GM18873 (cell line): ENCODE measurements around the gene SPRY2.
A peak's percentile ranks its signal among the peaks of the same experiment; 100 is the strongest.

ENCODE experiments used
- ATAC-seq: cut with Tn5 transposase; IDR thresholded peaks from one replicate; pipeline ENCODE4 v1.9.1; 2021; ENCODE audit warnings: mild to moderate bottlenecking, moderate library complexity, moderate number of reproducible peaks; ENCODE audit not compliant: unreplicated experiment, low FRiP score

The SPRY2 gene

GRCh38 chr13:80341101-80341755, at the start of gene SPRY2:
Gene SPRY2, minus strand, starts transcription at chr13:80341126. Its CDS starts 3,421 bp downstream, at chr13:80337705.
- peak; percentile 72 for ATAC-seq

GRCh38 chr13:80390338-80390737, 49.4 kb upstream of the SPRY2 start:
- no peak for ATAC-seq

GRCh38 chr13:80389073-80390038, 48.4 kb upstream of the SPRY2 start:
- no peak for ATAC-seq

GRCh38 chr13:80388506-80388905, 47.6 kb upstream of the SPRY2 start:
- no peak for ATAC-seq

- ATAC-seq, result no peak
Measured at GRCh38 chr13:80386592-80386991, 45.7 kb upstream of the SPRY2 start.

GRCh38 chr13:80386002-80386401, 45.1 kb upstream of the SPRY2 start:
- ATAC-seq, result no peak

- ATAC-seq, result no peak
Measured at GRCh38 chr13:80382576-80382975, 41.6 kb upstream of the SPRY2 start.

GRCh38 chr13:80379245-80379644, 38.3 kb upstream of the SPRY2 start:
- no peak for ATAC-seq

GRCh38 chr13:80376554-80376953, 35.6 kb upstream of the SPRY2 start:
- no peak for ATAC-seq

GRCh38 chr13:80374901-80375300, 34.0 kb upstream of the SPRY2 start:
- no peak for ATAC-seq

GRCh38 chr13:80374444-80374843, 33.5 kb upstream of the SPRY2 start:
- no peak for ATAC-seq

GRCh38 chr13:80371840-80372509, 31.0 kb upstream of the SPRY2 start:
- ATAC-seq, result no peak

GRCh38 chr13:80367473-80367872, 26.5 kb upstream of the SPRY2 start:
- ATAC-seq, result no peak

- ATAC-seq, result no peak
Measured at GRCh38 chr13:80363890-80364503, 23.1 kb upstream of the SPRY2 start.

- no peak for ATAC-seq
Measured at GRCh38 chr13:80362481-80362880, 21.6 kb upstream of the SPRY2 start.

GRCh38 chr13:80361883-80362327, 21.0 kb upstream of the SPRY2 start:
- peak; percentile 49 for ATAC-seq

- ATAC-seq, result no peak
Measured at GRCh38 chr13:80361298-80361697, 20.4 kb upstream of the SPRY2 start.

GRCh38 chr13:80360453-80360800, 19.5 kb upstream of the SPRY2 start:
- no peak for ATAC-seq

- ATAC-seq, result no peak
Measured at GRCh38 chr13:80359778-80360452, 19.0 kb upstream of the SPRY2 start.

- no peak for ATAC-seq
Measured at GRCh38 chr13:80359414-80359777, 18.5 kb upstream of the SPRY2 start.
